Fibroblast of the aortic adventitia (primary cell): Measurements from ENCODE around the gene FLAD1. TPM values are rescaled to one million over a fixed set of nuclear protein-coding genes. Genes with fewer than 3 reads are reported as not detected.

Experiments used
- DNase-seq: peaks from one replicate; pipeline ENCODE4 v3.0.0-alpha.2; 2010; ENCODE audit warnings: low read depth
- H3K4me3 ChIP-seq: 2 replicates; pipeline ENCODE4 v1.5.1; 2011; ENCODE audit warnings: low read depth, mild to moderate bottlenecking, control low read depth, low read length, moderate library complexity
- CTCF ChIP-seq: IDR thresholded peaks from 2 replicates; pipeline ENCODE4 v1.5.1; 2011; ENCODE audit warnings: mild to moderate bottlenecking, low read length, control low read depth, inconsistent platforms; ENCODE audit not compliant: insufficient read depth
- total RNA-seq: library from RNA; depleted of rRNA; stranded (reverse); fragments of >200 nt; gene quantifications from 2 replicates; pipeline ENCODE4 v1.2.3, GENCODE V29; 2012; ENCODE audit warnings: low replicate concordance

Gene FLAD1
- total RNA-seq, 1 donor, result 17.7 TPM

GRCh38 chr1:155033524-155033923 is 50.4 kb downstream of the FLAD1 start, which contains the start of the genes DCST1 and DCST2:
Gene DCST1 (plus strand): TSS chr1:155033824. CDS start chr1:155034037, 213 bp downstream.
Gene DCST2 (minus strand): TSS chr1:155033781. CDS start chr1:155033701, 80 bp downstream.
- DNase-seq, result no peak
- no peak for TF ChIP-seq CTCF
- H3K4me3 ChIP-seq, result no peak within 1 kb of the TSS

- no peak for DNase-seq
- TF ChIP-seq CTCF, result no peak
- H3K4me3 ChIP-seq, result no peak overlapping the region
Observed at GRCh38 chr1:155034318-155035208, 51.4 kb downstream of the FLAD1 start.

GRCh38 chr1:155035936-155036335 is 52.8 kb downstream of the FLAD1 start:
- no peak overlapping the region for H3K4me3 ChIP-seq
- no peak for DNase-seq
- no peak for TF ChIP-seq CTCF

- TF ChIP-seq CTCF, result no peak
- no peak overlapping the region for H3K4me3 ChIP-seq
- DNase-seq, result no peak
Observed at GRCh38 chr1:155037043-155037442, 53.9 kb downstream of the FLAD1 start.

GRCh38 chr1:155037851-155038441 is 54.8 kb downstream of the FLAD1 start:
- no peak overlapping the region for H3K4me3 ChIP-seq
- no peak for DNase-seq
- no peak for TF ChIP-seq CTCF

- no peak for TF ChIP-seq CTCF
- peak; percentile 17 for DNase-seq
- no peak overlapping the region for H3K4me3 ChIP-seq
Observed at GRCh38 chr1:155038602-155039307, 55.6 kb downstream of the FLAD1 start.
